ENCODE measurements around the gene CHST11. TPM values are rescaled to one million over a fixed set of nuclear protein-coding genes. Genes with fewer than 3 reads are reported as not detected.

CHST11 gene
- total RNA-seq, 1 donor from 2014 or later = 46.2 TPM

DNA sequence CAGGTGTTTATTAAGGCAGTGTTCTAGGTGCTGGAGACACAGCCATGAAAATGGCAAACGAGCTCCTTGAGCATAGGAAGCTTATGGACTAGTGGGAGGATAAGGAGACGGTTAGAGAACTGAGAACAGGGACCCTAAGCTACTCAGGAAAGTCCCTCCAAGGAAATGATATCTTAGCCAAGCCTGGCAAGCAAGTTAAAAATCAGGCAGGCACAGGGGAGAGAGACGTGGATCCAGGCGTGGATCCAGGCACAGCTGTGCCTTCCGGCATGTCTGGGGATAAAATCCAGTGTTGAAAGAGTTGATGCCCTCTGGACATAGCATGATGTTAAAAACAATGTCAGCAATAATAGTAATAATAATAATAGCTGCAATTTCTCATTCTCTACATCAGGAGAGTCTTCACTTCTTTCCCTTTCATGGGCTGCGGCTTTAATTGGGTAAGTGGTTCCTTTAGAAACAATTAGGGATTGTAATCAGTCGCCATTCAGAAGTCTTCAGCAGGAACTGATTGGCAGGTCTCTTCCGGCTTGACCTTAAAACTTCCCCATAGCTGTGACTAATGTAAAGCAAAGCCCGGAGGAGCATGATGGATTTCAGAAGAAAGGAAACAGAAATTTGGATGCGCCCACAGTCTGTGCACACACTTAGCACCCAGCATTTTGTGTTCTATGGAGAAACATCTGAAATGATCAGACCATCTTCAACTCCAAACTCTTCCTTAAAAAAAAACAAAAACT, 271.1 kb downstream of the CHST11 start:
- ATAC-seq = peak; percentile 19 to 58
- no peaks in the 10 kb centered on the region for H3K27me3 ChIP-seq (ENCODE audit: low read depth)
- TF ChIP-seq, protein P1, sequence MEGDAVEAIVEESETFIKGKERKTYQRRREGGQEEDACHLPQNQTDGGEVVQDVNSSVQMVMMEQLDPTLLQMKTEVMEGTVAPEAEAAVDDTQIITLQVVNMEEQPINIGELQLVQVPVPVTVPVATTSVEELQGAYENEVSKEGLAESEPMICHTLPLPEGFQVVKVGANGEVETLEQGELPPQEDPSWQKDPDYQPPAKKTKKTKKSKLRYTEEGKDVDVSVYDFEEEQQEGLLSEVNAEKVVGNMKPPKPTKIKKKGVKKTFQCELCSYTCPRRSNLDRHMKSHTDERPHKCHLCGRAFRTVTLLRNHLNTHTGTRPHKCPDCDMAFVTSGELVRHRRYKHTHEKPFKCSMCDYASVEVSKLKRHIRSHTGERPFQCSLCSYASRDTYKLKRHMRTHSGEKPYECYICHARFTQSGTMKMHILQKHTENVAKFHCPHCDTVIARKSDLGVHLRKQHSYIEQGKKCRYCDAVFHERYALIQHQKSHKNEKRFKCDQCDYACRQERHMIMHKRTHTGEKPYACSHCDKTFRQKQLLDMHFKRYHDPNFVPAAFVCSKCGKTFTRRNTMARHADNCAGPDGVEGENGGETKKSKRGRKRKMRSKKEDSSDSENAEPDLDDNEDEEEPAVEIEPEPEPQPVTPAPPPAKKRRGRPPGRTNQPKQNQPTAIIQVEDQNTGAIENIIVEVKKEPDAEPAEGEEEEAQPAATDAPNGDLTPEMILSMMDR (IDR thresholded peaks at IDR 0.05) = no peak

DNA sequence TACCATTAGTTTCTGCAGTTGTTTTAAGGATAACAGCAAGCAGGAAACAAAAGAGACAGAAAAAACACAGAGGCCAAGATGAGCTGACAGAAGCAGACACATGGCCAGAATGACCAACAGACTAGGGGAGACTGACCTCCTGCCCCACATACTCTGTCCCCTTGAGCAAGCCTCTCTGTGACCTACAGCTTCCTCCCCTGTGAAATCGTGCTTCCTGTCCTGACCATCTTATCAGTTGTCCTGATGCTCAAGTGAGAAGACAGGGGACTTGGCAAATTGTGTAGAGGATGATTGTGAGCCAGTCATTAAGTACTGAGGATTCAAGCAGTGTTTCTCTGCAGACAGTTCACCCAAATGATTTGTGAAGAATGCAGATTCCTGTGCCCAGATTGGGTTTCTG, 272.3 kb downstream of the CHST11 start:
- H3K27me3 ChIP-seq (ENCODE audit: low read depth) = no peaks in the 10 kb centered on the region
- TF ChIP-seq, protein P1 (IDR thresholded peaks at IDR 0.05) = no peak
- intact Hi-C loops (cut with DNase I) = no loop called here

More for the DNA sequence above, 271.1 kb downstream of the CHST11 start:
- H3K27ac ChIP-seq = no peak overlapping the region
- no peak for DNase-seq
- no peak overlapping the region for H3K4me3 ChIP-seq
- H3K4me1 ChIP-seq = peaks cover 5% of the 10 kb centered on the region
- H3K9me3 ChIP-seq = no peaks in the 10 kb centered on the region
- H3K36me3 ChIP-seq = no peaks in the 10 kb centered on the region
- intact Hi-C loops (cut with DNase I) = no loop called here

DNA sequence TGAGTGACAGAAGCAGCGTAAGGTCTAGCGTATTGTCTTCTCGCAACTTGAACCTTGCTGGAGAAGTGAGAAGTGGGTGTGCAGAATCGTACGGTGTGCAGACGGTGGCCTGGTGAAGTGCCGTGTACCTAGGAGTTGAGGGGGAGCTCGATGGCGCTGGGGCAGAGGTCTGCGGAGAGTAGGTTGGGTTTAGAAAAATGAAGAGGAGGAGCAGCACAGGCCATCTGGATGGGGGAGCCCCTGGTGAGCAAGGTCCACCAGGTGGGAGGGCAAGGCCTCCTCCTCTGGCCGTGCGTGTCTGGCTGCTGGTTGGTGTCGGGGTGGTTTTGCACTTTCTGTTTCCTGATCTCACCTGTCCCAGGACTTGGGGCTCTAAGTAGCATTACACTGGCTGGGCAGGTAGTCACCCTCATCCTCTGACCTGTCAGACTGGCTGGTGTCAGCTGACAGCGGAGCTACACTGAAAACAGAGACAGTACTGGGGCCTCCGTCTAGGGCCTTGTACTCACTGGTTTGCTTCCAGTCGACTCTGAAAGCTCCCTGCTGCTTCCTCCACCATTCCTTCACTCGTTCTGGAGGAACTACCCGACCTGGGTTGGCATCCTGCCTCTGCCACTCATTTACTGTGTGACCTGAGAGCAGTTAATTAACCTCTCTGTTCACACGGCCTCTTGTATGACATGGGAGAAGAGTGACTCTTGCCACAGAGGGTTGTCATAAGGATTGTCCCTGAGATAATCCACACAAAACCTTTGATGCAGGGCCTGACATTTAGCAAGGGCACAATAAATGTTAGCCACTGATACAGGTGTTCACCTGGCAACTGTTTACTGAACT, 273.1 kb downstream of the CHST11 start:
- ATAC-seq (no peak), DNase-seq (no peak)
- no peak overlapping the region for H3K4me3 ChIP-seq
- no peak overlapping the region for H3K27ac ChIP-seq
- TF ChIP-seq, protein P1 (IDR thresholded peaks at IDR 0.05) = no peak
- no peaks in the 10 kb centered on the region for H3K27me3 ChIP-seq (ENCODE audit: low read depth)
- H3K36me3 ChIP-seq = no peaks in the 10 kb centered on the region
- no peaks in the 10 kb centered on the region for H3K9me3 ChIP-seq
- intact Hi-C loops (cut with DNase I) = no loop called here
- H3K4me1 ChIP-seq = peaks cover 18% of the 10 kb centered on the region

More for the DNA sequence above, 272.3 kb downstream of the CHST11 start:
- H3K4me3 ChIP-seq = no peak overlapping the region
- H3K9me3 ChIP-seq = no peaks in the 10 kb centered on the region
- no peak overlapping the region for H3K27ac ChIP-seq
- DNase-seq (no peak), ATAC-seq (no peak)
- H3K4me1 ChIP-seq = peaks cover 11% of the 10 kb centered on the region
- H3K36me3 ChIP-seq = no peaks in the 10 kb centered on the region

DNA sequence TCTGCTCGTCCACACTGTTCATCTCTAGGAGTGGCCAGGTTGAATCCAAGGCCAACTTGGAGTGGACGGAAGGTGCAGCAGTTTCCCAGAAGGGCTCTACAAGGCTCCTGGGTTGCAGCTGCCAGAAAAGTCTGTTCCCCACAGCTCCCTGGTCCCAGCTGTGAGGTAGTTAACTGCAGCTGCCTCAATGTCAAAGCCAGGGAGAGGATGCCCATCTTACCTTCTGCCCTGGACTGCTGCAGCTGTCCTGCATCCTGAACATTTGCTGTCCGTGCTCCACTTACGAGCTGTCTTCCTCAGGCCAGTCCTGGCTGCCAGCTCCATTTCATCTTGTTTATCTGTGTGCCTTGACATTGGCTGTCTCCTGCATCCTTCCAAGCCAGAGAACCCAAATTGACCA, 274.0 kb downstream of the CHST11 start:
- TF ChIP-seq, protein P1 (IDR thresholded peaks at IDR 0.05) = no peak
- H3K4me1 ChIP-seq = peaks cover 23% of the 10 kb centered on the region
- intact Hi-C loops (cut with DNase I) = no loop called here
- H3K4me3 ChIP-seq = no peak overlapping the region
- ATAC-seq (no peak), DNase-seq (no peak)
- no peaks in the 10 kb centered on the region for H3K9me3 ChIP-seq
- H3K27me3 ChIP-seq (ENCODE audit: low read depth) = no peaks in the 10 kb centered on the region
- H3K27ac ChIP-seq = no peak overlapping the region
- H3K36me3 ChIP-seq = no peaks in the 10 kb centered on the region

DNA sequence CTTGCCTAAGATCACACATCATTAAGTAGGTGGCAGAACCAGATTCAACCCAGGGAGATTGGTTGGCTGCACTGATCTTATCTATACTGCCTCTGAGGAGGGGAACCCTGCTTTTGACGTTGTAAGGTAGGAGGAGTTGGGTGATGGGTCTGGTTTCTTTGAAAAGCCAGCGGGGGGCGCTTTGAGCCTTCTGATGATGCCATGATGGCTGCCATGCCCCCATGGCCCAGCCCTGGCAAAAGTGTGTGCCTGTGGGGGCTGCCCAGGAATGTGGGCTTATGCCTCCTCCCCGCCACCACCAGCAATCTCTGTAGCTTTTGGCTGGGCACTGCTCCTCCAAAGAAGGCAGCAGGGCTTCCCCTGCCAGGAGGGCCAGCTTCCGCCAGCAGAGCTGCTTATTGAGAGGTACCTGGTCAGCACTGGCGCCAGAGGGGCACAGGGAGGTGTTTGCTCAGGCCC, 277.0 kb downstream of the CHST11 start:
- TF ChIP-seq, protein P1 (IDR thresholded peaks at IDR 0.05) = peak; percentile 20
- H3K27me3 ChIP-seq (ENCODE audit: low read depth) = no peaks in the 10 kb centered on the region
- peak; percentile 54 for DNase-seq
- H3K4me1 ChIP-seq = peaks cover 31% of the 10 kb centered on the region
- no peaks in the 10 kb centered on the region for H3K9me3 ChIP-seq
- intact Hi-C loops (cut with DNase I) = no loop called here
- no peaks in the 10 kb centered on the region for H3K36me3 ChIP-seq
- no peak overlapping the region for H3K27ac ChIP-seq
- peak; percentile 52 to 71 for ATAC-seq
- H3K4me3 ChIP-seq = no peak overlapping the region

All from lower lobe of right lung (tissue), 2 donors.